IMR-90 (cell line): ENCODE data around the gene DDT.

Experiments used
- BHLHE40 ChIP-seq: fragments of 150-350 bp; IDR thresholded peaks from 2 replicates; pipeline ENCODE4 v1.6.1; 2016; ENCODE audit warnings: mild to moderate bottlenecking, low read depth, low read length
- MAZ ChIP-seq: IDR thresholded peaks from 2 replicates; pipeline ENCODE4 v1.6.1; 2012; ENCODE audit warnings: low read depth, mild to moderate bottlenecking, low read length, improper control_type of control experiment, moderate library complexity, borderline replicate concordance
- MXI1 ChIP-seq: IDR thresholded peaks from 2 replicates; pipeline ENCODE4 v1.6.1; 2012; ENCODE audit warnings: low read depth, mild to moderate bottlenecking, low read length, moderate library complexity, borderline replicate concordance
- POLR2A ChIP-seq: IDR thresholded peaks from 2 replicates; pipeline ENCODE4 v1.6.1; 2012; ENCODE audit warnings: mild to moderate bottlenecking, low read depth, low read length
- SMC3 ChIP-seq: fragments of 150-350 bp; IDR thresholded peaks from 2 replicates; pipeline ENCODE4 v1.6.1; 2016; ENCODE audit warnings: low read depth, mild to moderate bottlenecking, antibody characterized with exemption, low read length, moderate library complexity
- USF2 ChIP-seq: fragments of 150-350 bp; IDR thresholded peaks from 2 replicates; pipeline ENCODE4 v1.6.1; 2017; ENCODE audit warnings: mild to moderate bottlenecking, antibody characterized with exemption, low read length, low read depth
- TF ChIP-seq, protein P1 (sequence below): conservative IDR thresholded peaks from 2 replicates; pipeline ENCODE4 v1.5.1; 2012; ENCODE audit warnings: mild to moderate bottlenecking, low read depth, low read length, improper control_type of control experiment

- TF ChIP-seq, protein P1, sequence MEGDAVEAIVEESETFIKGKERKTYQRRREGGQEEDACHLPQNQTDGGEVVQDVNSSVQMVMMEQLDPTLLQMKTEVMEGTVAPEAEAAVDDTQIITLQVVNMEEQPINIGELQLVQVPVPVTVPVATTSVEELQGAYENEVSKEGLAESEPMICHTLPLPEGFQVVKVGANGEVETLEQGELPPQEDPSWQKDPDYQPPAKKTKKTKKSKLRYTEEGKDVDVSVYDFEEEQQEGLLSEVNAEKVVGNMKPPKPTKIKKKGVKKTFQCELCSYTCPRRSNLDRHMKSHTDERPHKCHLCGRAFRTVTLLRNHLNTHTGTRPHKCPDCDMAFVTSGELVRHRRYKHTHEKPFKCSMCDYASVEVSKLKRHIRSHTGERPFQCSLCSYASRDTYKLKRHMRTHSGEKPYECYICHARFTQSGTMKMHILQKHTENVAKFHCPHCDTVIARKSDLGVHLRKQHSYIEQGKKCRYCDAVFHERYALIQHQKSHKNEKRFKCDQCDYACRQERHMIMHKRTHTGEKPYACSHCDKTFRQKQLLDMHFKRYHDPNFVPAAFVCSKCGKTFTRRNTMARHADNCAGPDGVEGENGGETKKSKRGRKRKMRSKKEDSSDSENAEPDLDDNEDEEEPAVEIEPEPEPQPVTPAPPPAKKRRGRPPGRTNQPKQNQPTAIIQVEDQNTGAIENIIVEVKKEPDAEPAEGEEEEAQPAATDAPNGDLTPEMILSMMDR, result no peak
- no peak for TF ChIP-seq POLR2A
- no peak for TF ChIP-seq MXI1
- TF ChIP-seq BHLHE40, result no peak
- no peak for TF ChIP-seq SMC3
- no peak for TF ChIP-seq MAZ
- TF ChIP-seq USF2, result no peak
Measured at GRCh38 chr22:23970816-23971486, 3.3 kb downstream of the DDT start.
